HEK293 (cell line): ENCODE results near the gene TRIM40.

ENCODE experiments used
- CTCF ChIA-PET: fragments of 350-600 bp; formaldehyde crosslinking; extraction: SDS; loops from one replicate; lab custom pipeline; 2021; ENCODE audit warnings: antibody characterized with exemption; lab: Yijun Ruan, JAX
- POLR2A ChIA-PET: fragments of 300-600 bp; formaldehyde crosslinking; extraction: SDS; loops from one replicate; lab custom pipeline; 2020; ENCODE audit warnings: antibody characterized with exemption, inconsistent platforms; lab: Yijun Ruan, JAX
- H3K27ac ChIP-seq: fragments of 200-500 bp; sonication (Bioruptor generic); 2 replicates; pipeline ENCODE4 v1.5.1; 2014; ENCODE audit warnings: low read depth, low read length, control low read depth, inconsistent platforms; ENCODE audit errors: extremely low read depth
- H3K36me3 ChIP-seq, 2 experiments: fragments of 200-500 bp in 1 of 2; sonication (Bioruptor generic) in 1 of 2; 1 replicate in 1 of 2; 2 replicates in 1 of 2; pipeline ENCODE4 v1.5.1; 2014 to 2017; ENCODE audit warnings: inconsistent platforms in 2 of 2, low read length in 2 of 2; ENCODE audit not compliant: control insufficient read depth in 2 of 2, insufficient read depth in 1 of 2
- H3K4me1 ChIP-seq: fragments of 200-500 bp; sonication (Bioruptor generic); 2 replicates; pipeline ENCODE4 v1.5.1; 2014; ENCODE audit warnings: mild to moderate bottlenecking, low read length, inconsistent platforms; ENCODE audit not compliant: control insufficient read depth, insufficient read depth
- H3K4me3 ChIP-seq: 2 replicates; pipeline ENCODE4 v1.5.1; 2011; ENCODE audit warnings: low read depth, mild to moderate bottlenecking, control low read depth, low read length, moderate library complexity
- H3K9me3 ChIP-seq: fragments of 200-500 bp; sonication (Bioruptor generic); 2 replicates; pipeline ENCODE4 v1.5.1; 2014; ENCODE audit warnings: low read depth, low read length, inconsistent platforms; ENCODE audit not compliant: control insufficient read depth, insufficient read depth
- FEZF1 ChIP-seq: fragments of 450-650 bp; formaldehyde crosslinking; IDR thresholded peaks from 2 replicates; pipeline ENCODE4 v1.5.1; 2016; ENCODE audit warnings: missing biosample characterization, missing genetic modification characterization
- KLF9 ChIP-seq: fragments of 450-650 bp; formaldehyde crosslinking; IDR thresholded peaks from 2 replicates; pipeline ENCODE4 v1.5.1; 2016; ENCODE audit warnings: missing biosample characterization, missing genetic modification characterization, low read depth
- OSR2 ChIP-seq: fragments of 450-650 bp; formaldehyde crosslinking; IDR thresholded peaks from 2 replicates; pipeline ENCODE4 v1.5.1; 2016; ENCODE audit warnings: missing biosample characterization, missing genetic modification characterization
- SP2 ChIP-seq: fragments of 450-650 bp; formaldehyde crosslinking; IDR thresholded peaks from 2 replicates; pipeline ENCODE4 v1.5.1; 2016; ENCODE audit warnings: missing biosample characterization, missing genetic modification characterization
- SP7 ChIP-seq: fragments of 450-650 bp; formaldehyde crosslinking; IDR thresholded peaks from 2 replicates; pipeline ENCODE4 v1.5.1; 2016; ENCODE audit warnings: missing biosample characterization, missing genetic modification characterization
- WT1 ChIP-seq: fragments of 450-650 bp; formaldehyde crosslinking; IDR thresholded peaks from 2 replicates; pipeline ENCODE4 v1.5.1; 2016; ENCODE audit warnings: missing biosample characterization, missing genetic modification characterization
- ZBTB17 ChIP-seq: fragments of 450-650 bp; formaldehyde crosslinking; IDR thresholded peaks from 2 replicates; pipeline ENCODE4 v1.5.1; 2016; ENCODE audit warnings: missing biosample characterization, missing genetic modification characterization
- ZBTB20 ChIP-seq: fragments of 450-650 bp; formaldehyde crosslinking; IDR thresholded peaks from 2 replicates; pipeline ENCODE4 v1.5.1; 2016; ENCODE audit warnings: missing biosample characterization, missing genetic modification characterization
- ZBTB21 ChIP-seq: fragments of 450-650 bp; formaldehyde crosslinking; IDR thresholded peaks from 2 replicates; pipeline ENCODE4 v1.5.1; 2017; ENCODE audit warnings: missing biosample characterization, missing genetic modification characterization
- ZBTB8A ChIP-seq: fragments of 450-650 bp; formaldehyde crosslinking; IDR thresholded peaks from 2 replicates; pipeline ENCODE4 v1.5.1; 2016; ENCODE audit warnings: missing biosample characterization, missing genetic modification characterization
- ZEB2 ChIP-seq: fragments of 450-650 bp; formaldehyde crosslinking; IDR thresholded peaks from 2 replicates; pipeline ENCODE4 v1.5.1; 2016; ENCODE audit warnings: missing biosample characterization, missing genetic modification characterization
- ZFHX2 ChIP-seq: fragments of 450-650 bp; formaldehyde crosslinking; conservative IDR thresholded peaks from 2 replicates; pipeline ENCODE4 v1.5.1; 2016; ENCODE audit warnings: missing biosample characterization, missing genetic modification characterization
- ZFP69B ChIP-seq: fragments of 450-650 bp; formaldehyde crosslinking; IDR thresholded peaks from 2 replicates; pipeline ENCODE4 v1.5.1; 2016; ENCODE audit warnings: missing biosample characterization, missing genetic modification characterization
- ZNF2 ChIP-seq: fragments of 450-650 bp; formaldehyde crosslinking; IDR thresholded peaks from 2 replicates; pipeline ENCODE4 v1.5.1; 2016; ENCODE audit warnings: missing biosample characterization, missing genetic modification characterization
- ZNF354C ChIP-seq: fragments of 450-650 bp; formaldehyde crosslinking; IDR thresholded peaks from 2 replicates; pipeline ENCODE4 v1.5.1; 2016; ENCODE audit warnings: missing biosample characterization, missing genetic modification characterization, low read depth, borderline replicate concordance
- ZNF501 ChIP-seq: fragments of 450-650 bp; formaldehyde crosslinking; IDR thresholded peaks from 2 replicates; pipeline ENCODE4 v1.5.1; 2016; ENCODE audit warnings: missing biosample characterization, missing genetic modification characterization
- ZNF571 ChIP-seq: fragments of 450-650 bp; formaldehyde crosslinking; IDR thresholded peaks from 2 replicates; pipeline ENCODE4 v1.5.0; 2017; ENCODE audit warnings: missing biosample characterization, missing genetic modification characterization
- ZNF610 ChIP-seq: fragments of 450-650 bp; formaldehyde crosslinking; IDR thresholded peaks from 2 replicates; pipeline ENCODE4 v1.5.1; 2016; ENCODE audit warnings: missing biosample characterization, missing genetic modification characterization, borderline replicate concordance
- ZNF623 ChIP-seq: fragments of 450-650 bp; formaldehyde crosslinking; IDR thresholded peaks from 2 replicates; pipeline ENCODE4 v1.5.1; 2016; ENCODE audit warnings: missing biosample characterization, missing genetic modification characterization
- ZNF629 ChIP-seq: fragments of 450-650 bp; formaldehyde crosslinking; IDR thresholded peaks from 2 replicates; pipeline ENCODE4 v1.5.1; 2017; ENCODE audit warnings: missing biosample characterization, missing genetic modification characterization
- ZNF660 ChIP-seq: fragments of 450-650 bp; IDR thresholded peaks from 2 replicates; pipeline ENCODE4 v1.5.1; 2018; ENCODE audit warnings: missing biosample characterization, mild to moderate bottlenecking, missing genetic modification characterization
- ZNF792 ChIP-seq: fragments of 450-650 bp; formaldehyde crosslinking; IDR thresholded peaks from 2 replicates; pipeline ENCODE4 v1.5.1; 2016; ENCODE audit warnings: missing biosample characterization, missing genetic modification characterization
- ZXDB ChIP-seq: fragments of 450-650 bp; formaldehyde crosslinking; IDR thresholded peaks from 2 replicates; pipeline ENCODE4 v1.5.1; 2016; ENCODE audit warnings: missing biosample characterization, missing genetic modification characterization
- TF ChIP-seq, protein P1 (sequence below): fragments of 450-650 bp; formaldehyde crosslinking; IDR thresholded peaks from 2 replicates; pipeline ENCODE4 v1.5.1; 2016; ENCODE audit warnings: missing biosample characterization, missing genetic modification characterization
- TF ChIP-seq, protein P2 (sequence below): fragments of 450-650 bp; formaldehyde crosslinking; conservative IDR thresholded peaks from 2 replicates; pipeline ENCODE4 v1.5.1; 2016; ENCODE audit warnings: low read depth, missing biosample characterization, missing genetic modification characterization
- TF ChIP-seq, protein P3 (sequence below): IDR thresholded peaks from 2 replicates; pipeline ENCODE4 v1.6.1; 2011; ENCODE audit warnings: mild to moderate bottlenecking, low read depth, low read length, borderline replicate concordance
- TF ChIP-seq, protein P4 (sequence below): fragments of 450-650 bp; formaldehyde crosslinking; optimal IDR thresholded peaks from 2 replicates; pipeline ENCODE3; 2016; ENCODE audit warnings: missing biosample characterization, mild to moderate bottlenecking, missing genetic modification characterization
- TF ChIP-seq, protein P5 (sequence below): fragments of 450-650 bp; IDR thresholded peaks from 2 replicates; pipeline ENCODE4 v1.5.1; 2018; ENCODE audit warnings: missing biosample characterization, missing genetic modification characterization

Gene TRIM40

DNA sequence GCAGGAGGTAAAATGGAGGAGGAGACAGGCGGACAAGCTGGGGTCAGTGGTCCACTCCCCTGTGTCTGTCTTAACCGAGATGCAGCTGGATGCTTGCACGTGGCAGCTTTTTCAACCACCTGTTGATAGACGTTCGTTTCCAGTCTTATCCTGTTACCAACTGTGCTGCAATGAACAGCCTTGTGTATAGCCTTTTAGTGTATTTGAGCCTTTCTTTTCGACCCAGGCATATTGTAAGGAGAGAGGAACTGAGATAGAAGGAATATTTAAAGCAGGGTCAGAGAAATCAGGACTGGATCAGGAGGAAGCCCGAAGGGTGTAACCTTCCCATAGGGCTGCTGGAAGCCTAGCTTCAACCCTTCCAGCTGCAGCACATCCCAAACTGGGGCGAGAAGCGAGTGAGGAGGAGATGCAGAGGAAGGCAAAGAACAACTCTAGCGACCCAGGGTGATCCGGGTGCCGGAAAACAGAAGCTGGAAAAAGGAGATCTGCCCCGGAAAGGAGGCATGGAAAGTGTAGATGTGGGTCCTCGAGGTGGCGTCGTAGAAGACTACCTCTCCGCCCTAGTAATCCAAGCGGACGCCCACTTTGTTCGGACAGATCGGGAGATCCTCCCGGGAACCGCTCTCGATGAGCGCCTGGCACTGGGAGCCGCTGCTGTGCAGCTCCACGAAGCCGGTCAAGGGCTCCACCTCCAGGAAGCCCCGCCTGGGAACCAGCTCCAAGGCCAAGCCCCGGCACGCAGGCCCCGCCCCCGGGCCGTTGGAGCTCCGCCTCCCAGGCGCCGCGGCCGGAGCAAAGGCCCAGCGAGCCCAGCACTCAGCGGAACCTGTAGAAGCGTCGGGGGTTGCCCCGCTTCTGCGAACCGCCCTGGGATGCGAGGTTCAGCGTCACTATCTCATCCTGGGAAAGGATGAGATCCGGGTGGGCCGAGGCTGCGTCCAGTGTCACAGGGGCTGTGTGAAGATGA lies 34.2 kb upstream of the TRIM40 start:
- POLR2A ChIA-PET, result interaction anchor here (0.6 to 1.7 kb wide), 22 partner anchors 10 to 225 kb away, joined by 3 to 36 read pairs (median 4); partner anchors contain the start of genes POLR1H, PPP1R11, TRIM26 and TRIM39
- CTCF ChIA-PET, result interaction anchor here (0.5 to 5.7 kb wide), 28 partner anchors 8 to 668 kb away, joined by 3 to 74 read pairs (median 4); partner anchors contain the start of genes POLR1H, TRIM26 and TRIM31
- TF ChIP-seq ZNF660, result peak; percentile 40; the same call in 1 of the 2 replicates
- peak; percentile 62; the same call in 1 of the 2 replicates for TF ChIP-seq ZNF610
- TF ChIP-seq ZNF501 (tag by site-specific recombination), result peak; percentile 19; the same call in 1 of the 2 replicates
- TF ChIP-seq, protein P1, sequence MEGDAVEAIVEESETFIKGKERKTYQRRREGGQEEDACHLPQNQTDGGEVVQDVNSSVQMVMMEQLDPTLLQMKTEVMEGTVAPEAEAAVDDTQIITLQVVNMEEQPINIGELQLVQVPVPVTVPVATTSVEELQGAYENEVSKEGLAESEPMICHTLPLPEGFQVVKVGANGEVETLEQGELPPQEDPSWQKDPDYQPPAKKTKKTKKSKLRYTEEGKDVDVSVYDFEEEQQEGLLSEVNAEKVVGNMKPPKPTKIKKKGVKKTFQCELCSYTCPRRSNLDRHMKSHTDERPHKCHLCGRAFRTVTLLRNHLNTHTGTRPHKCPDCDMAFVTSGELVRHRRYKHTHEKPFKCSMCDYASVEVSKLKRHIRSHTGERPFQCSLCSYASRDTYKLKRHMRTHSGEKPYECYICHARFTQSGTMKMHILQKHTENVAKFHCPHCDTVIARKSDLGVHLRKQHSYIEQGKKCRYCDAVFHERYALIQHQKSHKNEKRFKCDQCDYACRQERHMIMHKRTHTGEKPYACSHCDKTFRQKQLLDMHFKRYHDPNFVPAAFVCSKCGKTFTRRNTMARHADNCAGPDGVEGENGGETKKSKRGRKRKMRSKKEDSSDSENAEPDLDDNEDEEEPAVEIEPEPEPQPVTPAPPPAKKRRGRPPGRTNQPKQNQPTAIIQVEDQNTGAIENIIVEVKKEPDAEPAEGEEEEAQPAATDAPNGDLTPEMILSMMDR (tag by site-specific recombination), result peak; percentile 80
- TF ChIP-seq, protein P2, sequence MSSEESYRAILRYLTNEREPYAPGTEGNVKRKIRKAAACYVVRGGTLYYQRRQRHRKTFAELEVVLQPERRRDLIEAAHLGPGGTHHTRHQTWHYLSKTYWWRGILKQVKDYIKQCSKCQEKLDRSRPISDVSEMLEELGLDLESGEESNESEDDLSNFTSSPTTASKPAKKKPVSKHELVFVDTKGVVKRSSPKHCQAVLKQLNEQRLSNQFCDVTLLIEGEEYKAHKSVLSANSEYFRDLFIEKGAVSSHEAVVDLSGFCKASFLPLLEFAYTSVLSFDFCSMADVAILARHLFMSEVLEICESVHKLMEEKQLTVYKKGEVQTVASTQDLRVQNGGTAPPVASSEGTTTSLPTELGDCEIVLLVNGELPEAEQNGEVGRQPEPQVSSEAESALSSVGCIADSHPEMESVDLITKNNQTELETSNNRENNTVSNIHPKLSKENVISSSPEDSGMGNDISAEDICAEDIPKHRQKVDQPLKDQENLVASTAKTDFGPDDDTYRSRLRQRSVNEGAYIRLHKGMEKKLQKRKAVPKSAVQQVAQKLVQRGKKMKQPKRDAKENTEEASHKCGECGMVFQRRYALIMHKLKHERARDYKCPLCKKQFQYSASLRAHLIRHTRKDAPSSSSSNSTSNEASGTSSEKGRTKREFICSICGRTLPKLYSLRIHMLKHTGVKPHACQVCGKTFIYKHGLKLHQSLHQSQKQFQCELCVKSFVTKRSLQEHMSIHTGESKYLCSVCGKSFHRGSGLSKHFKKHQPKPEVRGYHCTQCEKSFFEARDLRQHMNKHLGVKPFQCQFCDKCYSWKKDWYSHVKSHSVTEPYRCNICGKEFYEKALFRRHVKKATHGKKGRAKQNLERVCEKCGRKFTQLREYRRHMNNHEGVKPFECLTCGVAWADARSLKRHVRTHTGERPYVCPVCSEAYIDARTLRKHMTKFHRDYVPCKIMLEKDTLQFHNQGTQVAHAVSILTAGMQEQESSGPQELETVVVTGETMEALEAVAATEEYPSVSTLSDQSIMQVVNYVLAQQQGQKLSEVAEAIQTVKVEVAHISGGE, result peak; percentile 11
- TF ChIP-seq, protein P3, sequence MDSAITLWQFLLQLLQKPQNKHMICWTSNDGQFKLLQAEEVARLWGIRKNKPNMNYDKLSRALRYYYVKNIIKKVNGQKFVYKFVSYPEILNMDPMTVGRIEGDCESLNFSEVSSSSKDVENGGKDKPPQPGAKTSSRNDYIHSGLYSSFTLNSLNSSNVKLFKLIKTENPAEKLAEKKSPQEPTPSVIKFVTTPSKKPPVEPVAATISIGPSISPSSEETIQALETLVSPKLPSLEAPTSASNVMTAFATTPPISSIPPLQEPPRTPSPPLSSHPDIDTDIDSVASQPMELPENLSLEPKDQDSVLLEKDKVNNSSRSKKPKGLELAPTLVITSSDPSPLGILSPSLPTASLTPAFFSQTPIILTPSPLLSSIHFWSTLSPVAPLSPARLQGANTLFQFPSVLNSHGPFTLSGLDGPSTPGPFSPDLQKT, result no peak
- peak; percentile 90 for TF ChIP-seq ZBTB17
- TF ChIP-seq ZBTB20, result peak; percentile 98; the same call in 1 of the 2 replicates
- 0 out of 2 replicates have a peak, but pooled peaks have one; percentile 3 for TF ChIP-seq ZEB2 (tag by site-specific recombination)
- TF ChIP-seq SP2 (tag by site-specific recombination), result peak; percentile 85
- no peak for TF ChIP-seq ZBTB21
- TF ChIP-seq ZNF571 (tag by site-specific recombination), result no peak
- peak; percentile 36 for TF ChIP-seq ZNF623
- TF ChIP-seq ZBTB8A, result peak; percentile 50; the same call in 1 of the 2 replicates
- no peak for TF ChIP-seq ZNF2 (tag by site-specific recombination)
- no peak for TF ChIP-seq ZFP69B (tag by site-specific recombination)
- TF ChIP-seq KLF9 (tag by site-specific recombination), result peak; percentile 51; the same call in 1 of the 2 replicates
- 0 out of 2 replicates have a peak, but pooled peaks have one; percentile 25 for TF ChIP-seq ZNF629 (tag by site-specific recombination)
- peak; percentile 14; the same call in 1 of the 2 replicates for TF ChIP-seq WT1 (tag by site-specific recombination)
- TF ChIP-seq FEZF1 (tag by site-specific recombination), result no peak
- peak; percentile 38; the same call in 1 of the 2 replicates for TF ChIP-seq ZFHX2
- TF ChIP-seq ZNF354C (tag by site-specific recombination), result no peak
- TF ChIP-seq, protein P4, sequence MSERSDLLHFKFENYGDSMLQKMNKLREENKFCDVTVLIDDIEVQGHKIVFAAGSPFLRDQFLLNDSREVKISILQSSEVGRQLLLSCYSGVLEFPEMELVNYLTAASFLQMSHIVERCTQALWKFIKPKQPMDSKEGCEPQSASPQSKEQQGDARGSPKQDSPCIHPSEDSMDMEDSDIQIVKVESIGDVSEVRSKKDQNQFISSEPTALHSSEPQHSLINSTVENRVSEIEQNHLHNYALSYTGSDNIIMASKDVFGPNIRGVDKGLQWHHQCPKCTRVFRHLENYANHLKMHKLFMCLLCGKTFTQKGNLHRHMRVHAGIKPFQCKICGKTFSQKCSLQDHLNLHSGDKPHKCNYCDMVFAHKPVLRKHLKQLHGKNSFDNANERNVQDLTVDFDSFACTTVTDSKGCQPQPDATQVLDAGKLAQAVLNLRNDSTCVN (tag by site-specific recombination), result peak; percentile 18
- TF ChIP-seq SP7, result peak; percentile 42; the same call in 1 of the 2 replicates
- TF ChIP-seq OSR2 (tag by site-specific recombination), result peak; percentile 60
- no peak for TF ChIP-seq ZNF792
- TF ChIP-seq, protein P5, sequence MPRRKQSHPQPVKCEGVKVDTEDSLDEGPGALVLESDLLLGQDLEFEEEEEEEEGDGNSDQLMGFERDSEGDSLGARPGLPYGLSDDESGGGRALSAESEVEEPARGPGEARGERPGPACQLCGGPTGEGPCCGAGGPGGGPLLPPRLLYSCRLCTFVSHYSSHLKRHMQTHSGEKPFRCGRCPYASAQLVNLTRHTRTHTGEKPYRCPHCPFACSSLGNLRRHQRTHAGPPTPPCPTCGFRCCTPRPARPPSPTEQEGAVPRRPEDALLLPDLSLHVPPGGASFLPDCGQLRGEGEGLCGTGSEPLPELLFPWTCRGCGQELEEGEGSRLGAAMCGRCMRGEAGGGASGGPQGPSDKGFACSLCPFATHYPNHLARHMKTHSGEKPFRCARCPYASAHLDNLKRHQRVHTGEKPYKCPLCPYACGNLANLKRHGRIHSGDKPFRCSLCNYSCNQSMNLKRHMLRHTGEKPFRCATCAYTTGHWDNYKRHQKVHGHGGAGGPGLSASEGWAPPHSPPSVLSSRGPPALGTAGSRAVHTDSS, result peak; percentile 71
- TF ChIP-seq ZXDB (tag by site-specific recombination), result peak; percentile 58; the same call in 1 of the 2 replicates

More for the DNA sequence above, 34.2 kb upstream of the TRIM40 start:
- Histone ChIP-seq H3K36me3 (no peaks in the 10 kb centered on the region), H3K9me3 (no peaks in the 10 kb centered on the region), H3K27ac (no peak overlapping the region; the same call in 1 of the 2 replicates), H3K4me3 (peak overlapping the region; percentile 44), H3K4me1 (peaks cover 15% of the 10 kb centered on the region)
